ENCODE data around the gene HDAC1. TPM values are rescaled to one million over a fixed set of nuclear protein-coding genes. Genes with fewer than 3 reads are reported as not detected.
A peak's percentile ranks its signal among the peaks of the same experiment; 100 is the strongest.

Gene HDAC1
- total and polyA plus RNA-seq, 2 of the 13 experiments (the other 11 are each of a cell fraction or from before 2014, with no cell fraction given): 93.5 to 189 TPM

GRCh38 chr1:32335790-32336590 is 44.1 kb downstream of the HDAC1 start, which contains the start of gene MARCKSL1 (continued):
- peak; percentile 61; the same call in 1 of the 2 replicates for TF ChIP-seq ZFP91 (CRISPR knock-in tag; IDR thresholded peaks at IDR 0.05; ENCODE audit: borderline replicate concordance)
- TF ChIP-seq ZBTB10 (CRISPR knock-in tag; IDR thresholded peaks at IDR 0.05; ENCODE audit: borderline replicate concordance): no peak
- no peak for TF ChIP-seq PREB (CRISPR knock-in tag; IDR thresholded peaks at IDR 0.05)
- peak; percentile 56; the same call in 1 of the 2 replicates for TF ChIP-seq ZNF878 (CRISPR knock-in tag; IDR thresholded peaks at IDR 0.05)
- TF ChIP-seq HOMEZ (CRISPR knock-in tag; IDR thresholded peaks at IDR 0.05; ENCODE audit: low read depth): no peak
- TF ChIP-seq UBTF (CRISPR knock-in tag; IDR thresholded peaks at IDR 0.05): peak; percentile 73
- TF ChIP-seq ATF7-NPFF (CRISPR knock-in tag; IDR thresholded peaks at IDR 0.05; ENCODE audit: low read depth): no peak
- TF ChIP-seq GATAD1 (CRISPR knock-in tag; IDR thresholded peaks at IDR 0.05): peak; percentile 27; the same call in 1 of the 2 replicates
- no peak for TF ChIP-seq FOXK2 (IDR thresholded peaks at IDR 0.05)
- no peak for TF ChIP-seq REXO4 (CRISPR knock-in tag; IDR thresholded peaks at IDR 0.05; ENCODE audit: borderline replicate concordance)
- TF ChIP-seq ZFY (CRISPR knock-in tag; IDR thresholded peaks at IDR 0.05): peak; percentile 48; the same call in 1 of the 2 replicates
- no peak for TF ChIP-seq KDM5A (IDR thresholded peaks at IDR 0.05; ENCODE audit: borderline replicate concordance, low read length)
- peak; percentile 46; the same call in 1 of the 2 replicates for TF ChIP-seq ZBTB2 (CRISPR knock-in tag; IDR thresholded peaks at IDR 0.05; ENCODE audit: low read depth)
- no peak for TF ChIP-seq FOXP4 (CRISPR knock-in tag; IDR thresholded peaks at IDR 0.05)

Measured in HepG2 (cell line).